Activated naive CD8-positive, alpha-beta T cell (primary cell): ENCODE data around the gene PTPN14.
A peak's percentile ranks its signal among the peaks of the same experiment; 100 is the strongest.

Experiments used
- H3K27ac Mint-ChIP-seq: one replicate; pipeline ENCODE4 v1.8.0; 2021; ENCODE audit warnings: mixed read lengths
- H3K27me3 Mint-ChIP-seq: one replicate; pipeline ENCODE4 v1.8.0; 2021; ENCODE audit warnings: mixed read lengths
- H3K36me3 Mint-ChIP-seq: one replicate; pipeline ENCODE4 v1.8.0; 2021; ENCODE audit warnings: mixed read lengths
- H3K4me1 Mint-ChIP-seq: one replicate; pipeline ENCODE4 v1.8.0; 2021; ENCODE audit warnings: low read depth, mixed read lengths
- H3K4me3 Mint-ChIP-seq: one replicate; pipeline ENCODE4 v1.8.0; 2021; ENCODE audit warnings: mild to moderate bottlenecking, mixed read lengths
- H3K9me3 Mint-ChIP-seq: one replicate; pipeline ENCODE4 v1.8.0; 2021; ENCODE audit warnings: low read depth, mixed read lengths

PTPN14 gene

DNA sequence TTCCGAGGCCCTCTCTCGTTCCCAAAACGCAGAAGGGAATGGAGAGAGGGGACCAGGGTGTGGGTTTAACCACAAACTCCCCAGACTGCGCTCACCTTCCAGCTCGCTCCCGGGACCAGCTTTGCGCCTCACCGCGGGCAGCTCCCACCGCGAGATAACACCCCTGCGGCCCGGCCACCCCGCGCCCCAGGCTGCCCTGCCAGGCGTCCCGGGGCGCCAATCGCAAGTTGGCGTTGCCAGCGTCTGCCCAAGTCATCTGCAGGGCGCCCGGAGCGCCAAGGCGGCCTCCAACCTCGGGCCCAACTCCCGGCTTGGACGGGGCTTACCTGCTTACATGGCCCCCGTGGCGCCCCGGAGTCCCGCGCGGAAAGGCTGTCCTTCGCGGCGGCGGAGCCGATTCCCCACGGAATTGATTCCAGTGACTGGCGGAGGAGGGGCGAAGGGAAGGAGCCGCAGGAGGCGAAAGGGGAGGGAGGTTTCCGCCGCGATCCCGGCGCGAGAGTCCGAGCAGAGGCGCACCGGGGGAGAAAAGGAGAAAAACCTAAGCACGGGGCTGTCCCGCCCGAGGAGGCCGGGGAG, 456 bp downstream of the PTPN14 start:
- Mint-ChIP-seq H3K27me3 (peaks cover 32% of the 10 kb centered on the region), H3K27ac (no peak overlapping the region), H3K9me3 (no peaks in the 10 kb centered on the region), H3K4me3 (peak overlapping the region; percentile 53), H3K4me1 (peaks cover 3% of the 10 kb centered on the region), H3K36me3 (no peaks in the 10 kb centered on the region)

DNA sequence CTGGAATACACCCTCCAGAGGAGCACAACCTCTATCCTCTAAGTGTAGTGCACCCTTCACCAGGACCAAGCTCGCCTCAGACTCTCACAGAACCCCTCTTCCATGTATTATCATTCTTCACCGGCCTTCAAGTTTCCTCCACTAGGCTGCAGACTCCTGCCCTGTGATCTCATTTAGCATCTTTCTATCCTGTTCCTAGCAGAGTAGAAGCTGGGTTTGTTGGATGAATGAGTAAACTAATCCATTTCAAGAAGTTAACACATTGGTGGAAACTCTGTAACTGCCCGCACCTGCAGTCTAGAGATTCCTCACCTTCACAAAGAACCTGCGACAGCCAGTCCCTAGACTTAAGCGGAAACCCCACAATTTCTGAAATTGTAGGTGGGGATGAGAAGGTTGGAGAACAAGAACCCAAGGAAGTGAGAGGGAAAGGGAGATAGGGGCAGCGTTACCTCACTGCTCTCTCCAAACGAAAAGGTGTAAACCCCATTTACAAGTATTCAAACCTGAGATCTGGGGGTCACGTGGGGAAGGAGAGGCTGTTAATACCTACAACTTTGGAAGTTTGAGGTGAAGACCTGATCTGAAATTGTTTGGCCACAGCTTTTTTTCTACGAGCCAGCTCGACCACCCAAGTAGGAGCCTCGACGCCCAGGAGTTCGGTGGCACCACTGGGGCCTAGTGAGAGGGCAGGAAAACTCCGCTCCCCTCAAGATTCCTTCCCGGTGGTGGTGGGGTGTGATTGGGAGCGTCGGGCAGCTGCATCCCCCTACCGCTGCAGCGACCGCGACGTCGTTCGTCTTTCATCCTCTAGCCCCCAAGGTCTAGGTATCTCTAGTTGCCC, 1.2 kb downstream of the PTPN14 start:
- no peaks in the 10 kb centered on the region for H3K36me3 Mint-ChIP-seq
- no peak overlapping the region for H3K27ac Mint-ChIP-seq
- peak overlapping the region; percentile 51 for H3K4me3 Mint-ChIP-seq
- H3K27me3 Mint-ChIP-seq: peaks cover 32% of the 10 kb centered on the region
- H3K9me3 Mint-ChIP-seq: no peaks in the 10 kb centered on the region
- peaks cover 3% of the 10 kb centered on the region for H3K4me1 Mint-ChIP-seq

- Mint-ChIP-seq H3K4me3 (peak overlapping the region; percentile 51), H3K27ac (no peak overlapping the region)
Measured at GRCh38 chr1:214549604-214550003, 1.8 kb downstream of the PTPN14 start.

GRCh38 chr1:214548988-214549387, 2.4 kb downstream of the PTPN14 start:
- H3K4me1 Mint-ChIP-seq: peaks cover 3% of the 10 kb centered on the region
- no peak overlapping the region for H3K4me3 Mint-ChIP-seq
- no peak overlapping the region for H3K27ac Mint-ChIP-seq
- H3K36me3 Mint-ChIP-seq: no peaks in the 10 kb centered on the region
- no peaks in the 10 kb centered on the region for H3K9me3 Mint-ChIP-seq
- peaks cover 32% of the 10 kb centered on the region for H3K27me3 Mint-ChIP-seq

More at GRCh38 chr1:214549604-214550003, 1.8 kb downstream of the PTPN14 start:
- Mint-ChIP-seq H3K9me3 (no peaks in the 10 kb centered on the region), H3K27me3 (peaks cover 32% of the 10 kb centered on the region), H3K36me3 (no peaks in the 10 kb centered on the region), H3K4me1 (peaks cover 3% of the 10 kb centered on the region)

DNA sequence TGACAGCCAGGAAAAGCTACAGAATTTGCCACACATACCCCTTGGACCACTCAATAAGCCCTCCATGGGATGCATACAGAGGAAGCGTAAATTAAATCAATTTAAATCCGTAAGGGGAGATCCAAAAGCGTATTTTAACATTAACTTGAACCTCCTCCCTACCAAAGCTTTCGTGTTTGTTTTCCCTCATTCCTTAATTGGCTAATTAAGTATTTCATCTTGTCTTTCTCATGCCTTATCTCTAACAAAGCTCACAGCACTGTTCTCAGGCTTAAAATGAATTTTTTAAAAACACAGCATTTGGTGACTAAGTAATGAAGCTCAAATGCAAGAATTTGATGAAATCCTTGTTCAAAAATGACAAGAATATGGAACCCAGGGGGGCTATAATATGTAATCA, 3.1 kb downstream of the PTPN14 start:
- peaks cover 3% of the 10 kb centered on the region for H3K4me1 Mint-ChIP-seq
- H3K9me3 Mint-ChIP-seq: no peaks in the 10 kb centered on the region
- H3K27ac Mint-ChIP-seq: no peak overlapping the region
- H3K4me3 Mint-ChIP-seq: no peak overlapping the region
- peaks cover 25% of the 10 kb centered on the region for H3K27me3 Mint-ChIP-seq
- H3K36me3 Mint-ChIP-seq: no peaks in the 10 kb centered on the region

DNA sequence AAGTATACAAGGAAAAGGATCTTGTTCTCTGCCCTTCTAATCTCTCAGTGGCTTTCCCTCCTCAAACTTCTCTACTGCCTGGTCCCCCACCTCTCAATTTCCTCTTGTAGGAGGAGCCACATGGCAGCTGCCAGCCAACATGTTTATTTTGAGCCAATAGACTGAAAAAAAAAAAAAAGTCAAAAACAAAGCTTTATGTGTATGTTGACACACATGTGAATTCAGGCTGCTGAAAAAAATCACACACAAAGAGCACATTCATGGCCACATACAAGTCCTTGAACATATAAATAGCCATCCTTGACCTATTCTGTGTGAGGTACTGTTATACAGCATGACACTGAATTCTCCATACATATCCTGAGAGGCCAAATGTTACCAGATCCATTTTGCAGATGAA, 3.7 kb downstream of the PTPN14 start:
- Mint-ChIP-seq H3K36me3 (no peaks in the 10 kb centered on the region), H3K4me1 (peaks cover 3% of the 10 kb centered on the region), H3K27me3 (peaks cover 23% of the 10 kb centered on the region), H3K4me3 (no peak overlapping the region), H3K9me3 (no peaks in the 10 kb centered on the region), H3K27ac (no peak overlapping the region)

GRCh38 chr1:214546886-214547641, 4.3 kb downstream of the PTPN14 start:
- Mint-ChIP-seq H3K27ac (no peak overlapping the region), H3K4me1 (peaks cover 3% of the 10 kb centered on the region), H3K36me3 (no peaks in the 10 kb centered on the region), H3K27me3 (peaks cover 21% of the 10 kb centered on the region), H3K4me3 (no peak overlapping the region), H3K9me3 (no peaks in the 10 kb centered on the region)

DNA sequence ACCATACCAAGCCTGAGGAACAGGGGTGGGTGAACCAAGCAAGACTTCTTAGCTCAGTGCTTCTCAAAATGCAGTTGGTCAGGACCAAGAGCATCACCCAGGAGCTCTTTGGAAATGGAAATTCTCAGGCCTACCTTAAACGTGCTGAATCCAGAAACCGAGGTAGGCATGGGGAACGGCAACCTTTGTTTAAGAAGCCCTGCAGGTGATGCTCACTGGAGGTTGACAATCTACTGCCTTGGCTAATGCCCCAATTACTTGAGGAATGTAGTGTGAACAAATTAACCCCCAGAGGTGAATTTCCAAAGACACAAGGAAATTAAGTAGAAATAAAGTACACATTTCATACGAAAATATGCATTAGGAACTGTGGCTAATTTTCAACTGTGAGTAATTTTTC, 5.3 kb downstream of the PTPN14 start:
- Mint-ChIP-seq H3K9me3 (no peaks in the 10 kb centered on the region), H3K27me3 (peaks cover 21% of the 10 kb centered on the region), H3K4me1 (peaks cover 3% of the 10 kb centered on the region), H3K4me3 (no peak overlapping the region), H3K27ac (no peak overlapping the region), H3K36me3 (no peaks in the 10 kb centered on the region)

GRCh38 chr1:214545293-214545692, 6.1 kb downstream of the PTPN14 start:
- Mint-ChIP-seq H3K9me3 (no peaks in the 10 kb centered on the region), H3K27me3 (peaks cover 19% of the 10 kb centered on the region), H3K4me3 (no peak overlapping the region), H3K27ac (no peak overlapping the region), H3K36me3 (no peaks in the 10 kb centered on the region), H3K4me1 (peaks cover 3% of the 10 kb centered on the region)

DNA sequence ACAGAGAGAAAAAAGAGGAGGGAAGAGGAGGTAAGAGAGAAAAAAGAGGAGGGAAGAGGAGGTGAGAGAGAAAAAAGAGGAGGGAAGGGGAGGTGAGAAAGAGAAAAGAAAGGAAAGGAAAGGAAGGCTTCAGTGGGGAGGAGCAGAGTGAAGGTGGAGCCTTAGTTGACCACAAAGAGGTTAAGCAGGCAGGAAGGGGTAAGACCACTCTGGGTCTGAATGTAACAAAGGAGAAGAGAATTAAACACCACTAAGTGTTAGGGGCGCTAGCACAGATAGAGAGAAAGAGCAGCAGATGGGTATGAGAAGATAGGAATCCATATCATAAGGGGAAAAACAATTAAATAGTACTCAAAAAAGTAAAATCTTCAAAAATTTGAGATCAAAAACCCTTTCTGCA, 6.6 kb downstream of the PTPN14 start:
- H3K36me3 Mint-ChIP-seq: no peaks in the 10 kb centered on the region
- no peak overlapping the region for H3K27ac Mint-ChIP-seq
- H3K9me3 Mint-ChIP-seq: no peaks in the 10 kb centered on the region
- no peaks in the 10 kb centered on the region for H3K4me1 Mint-ChIP-seq
- H3K27me3 Mint-ChIP-seq: peaks cover 14% of the 10 kb centered on the region
- no peak overlapping the region for H3K4me3 Mint-ChIP-seq

DNA sequence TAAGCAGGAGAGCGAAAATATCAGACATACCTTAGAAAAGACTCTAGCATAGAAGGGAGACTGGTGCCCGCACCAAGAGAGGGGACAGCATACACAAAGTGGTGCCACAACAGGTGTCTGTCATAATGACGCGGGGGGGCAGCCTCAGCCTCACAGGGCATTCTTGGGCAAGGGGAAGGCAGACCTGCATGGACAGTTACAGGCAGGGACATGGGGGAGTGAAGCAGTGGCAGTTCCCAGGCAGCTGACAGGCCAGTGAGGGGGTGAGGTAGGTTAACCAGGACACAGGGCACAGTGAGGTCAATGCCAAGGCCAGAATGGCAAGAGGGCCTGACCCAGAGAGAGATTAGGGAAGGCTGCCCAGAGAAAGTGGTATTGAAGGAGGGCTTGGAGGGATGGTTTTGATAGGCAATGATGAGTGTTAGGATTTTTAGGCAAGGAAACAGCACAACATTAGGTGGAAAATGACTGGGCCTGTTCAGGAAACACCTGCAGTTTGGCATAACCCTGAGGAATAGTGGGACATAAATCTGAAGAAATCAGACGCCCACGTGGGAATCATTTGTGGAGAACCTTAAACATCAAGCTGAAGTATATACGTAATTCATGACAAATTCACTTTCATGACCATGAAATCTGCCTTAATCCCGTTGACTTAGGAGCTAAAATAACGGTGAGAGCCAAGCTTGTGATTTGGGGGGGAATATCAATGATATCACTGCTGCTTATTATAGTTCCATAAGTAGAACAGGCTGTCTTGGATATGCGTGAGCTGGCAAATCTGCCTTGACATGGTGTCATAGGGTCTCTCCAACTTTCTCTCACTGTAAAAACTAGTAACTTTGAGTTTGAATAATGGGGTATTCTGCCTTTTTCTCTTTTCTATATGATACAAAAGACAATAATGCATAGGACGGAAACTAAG, 8.9 kb downstream of the PTPN14 start:
- H3K27me3 Mint-ChIP-seq: peaks cover 4% of the 10 kb centered on the region
- H3K36me3 Mint-ChIP-seq: no peaks in the 10 kb centered on the region
- H3K27ac Mint-ChIP-seq: no peak overlapping the region
- H3K4me1 Mint-ChIP-seq: no peaks in the 10 kb centered on the region
- H3K4me3 Mint-ChIP-seq: no peak overlapping the region
- no peaks in the 10 kb centered on the region for H3K9me3 Mint-ChIP-seq

- Mint-ChIP-seq H3K36me3 (no peaks in the 10 kb centered on the region), H3K27me3 (no peaks in the 10 kb centered on the region), H3K9me3 (no peaks in the 10 kb centered on the region), H3K27ac (no peak overlapping the region), H3K4me3 (no peak overlapping the region), H3K4me1 (no peaks in the 10 kb centered on the region)
Measured at GRCh38 chr1:214541693-214542092, 9.7 kb downstream of the PTPN14 start.

DNA sequence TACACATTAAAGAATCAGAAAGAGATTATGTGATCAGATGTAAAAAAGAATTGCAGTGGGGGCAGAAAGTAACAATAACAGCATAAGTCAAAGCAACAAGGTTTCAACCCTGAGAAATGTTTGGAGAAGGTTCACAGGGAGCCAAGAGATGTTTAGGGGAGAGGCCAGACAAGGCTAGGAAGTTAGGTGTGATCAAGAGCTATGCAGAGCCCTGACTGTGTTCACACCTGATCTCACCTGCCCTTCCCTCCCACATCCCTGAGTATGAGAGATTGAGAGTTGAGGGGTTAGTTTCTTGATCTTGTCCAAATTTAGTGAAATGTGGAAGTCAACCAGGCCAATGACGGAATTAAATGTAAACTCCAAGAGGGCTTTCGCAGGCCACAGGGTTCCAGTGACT, 10.2 kb downstream of the PTPN14 start:
- Mint-ChIP-seq H3K4me1 (no peaks in the 10 kb centered on the region), H3K27ac (no peak overlapping the region), H3K36me3 (no peaks in the 10 kb centered on the region), H3K9me3 (no peaks in the 10 kb centered on the region), H3K27me3 (no peaks in the 10 kb centered on the region), H3K4me3 (no peak overlapping the region)

GRCh38 chr1:214540324-214540723, 11.1 kb downstream of the PTPN14 start:
- Mint-ChIP-seq H3K36me3 (no peaks in the 10 kb centered on the region), H3K27ac (no peak overlapping the region), H3K4me3 (no peak overlapping the region), H3K4me1 (no peaks in the 10 kb centered on the region), H3K27me3 (peaks cover 1% of the 10 kb centered on the region), H3K9me3 (no peaks in the 10 kb centered on the region)
